ENCODE measurements around the gene CLCN1. TPM values are rescaled to one million over a fixed set of nuclear protein-coding genes. Genes with fewer than 3 reads are reported as not detected.

CLCN1 gene
- total and polyA plus RNA-seq, 2 of the 8 experiments (the other 6 are each of a cell fraction or from before 2014, with no cell fraction given): 0.36 to 0.41 TPM

DNA sequence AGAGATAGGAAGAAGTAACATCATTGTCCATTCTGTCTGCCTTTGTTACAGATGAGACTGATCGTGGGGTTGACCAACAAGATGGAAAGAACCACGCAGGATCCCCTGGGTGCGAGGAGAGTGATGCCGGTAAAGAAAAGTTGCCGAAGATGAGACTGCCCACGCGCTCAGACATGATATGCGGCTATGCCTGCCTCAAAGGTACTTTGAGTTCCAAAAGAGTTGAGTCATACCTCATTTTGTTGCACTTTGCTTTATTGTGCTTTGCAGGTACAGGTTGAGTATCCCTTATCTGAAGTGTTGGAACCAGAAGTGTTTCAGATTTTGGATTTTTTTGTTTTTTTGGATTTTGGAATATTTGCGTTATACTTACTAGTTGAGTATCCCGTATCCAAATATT, 12.2 kb upstream of the CLCN1 start:
- Histone ChIP-seq H3K27me3 (replicated peaks in 1 of 4; ENCODE audit: control insufficient read depth in 3 of 4, extremely low read depth in 1 of 4, insufficient read depth in 3 of 4, low read length in 3 of 4) (no peaks in the 10 kb centered on the region), H2BK12ac (ENCODE audit: low read depth, low read length) (no peak overlapping the region), H3K79me1 (ENCODE audit: low read depth, low read length) (no peaks in the 10 kb centered on the region; the same call in 1 of the 2 replicates), H2AFZ (ENCODE audit: low read length) (no peak overlapping the region), H4K20me1 (replicated peaks in 1 of 2; ENCODE audit: control insufficient read depth in 1 of 2, insufficient read depth in 2 of 2, low read length in 2 of 2) (peaks cover 6% of the 10 kb centered on the region in 2 experiments), H2AK5ac (ENCODE audit: low read depth, low read length) (no peak overlapping the region), H3K56ac (replicated peaks; ENCODE audit: insufficient read length, low read depth, low read length) (no peak overlapping the region), H3K4me2 (ENCODE audit: insufficient read depth in 1 of 2, low read depth in 2 of 2, low read length in 2 of 2) (no peak overlapping the region), H3K23me2 (ENCODE audit: low read depth, low read length) (no peaks in the 10 kb centered on the region), H3K4me1 (replicated peaks in 1 of 4; ENCODE audit: control insufficient read depth in 3 of 4, insufficient read depth in 4 of 4, low read length in 3 of 4) (no peaks in the 10 kb centered on the region), H3K9me3 (ENCODE audit: insufficient read depth in 2 of 2, low read depth in 1 of 2, low read length in 1 of 2) (no peaks in the 10 kb centered on the region), H3K36me3 (ENCODE audit: control insufficient read depth in 2 of 4, insufficient read depth in 4 of 4, low read length in 3 of 4) (peaks cover 49 to 87% (median 75%) of the 10 kb centered on the region in 4 experiments), H3K23ac (ENCODE audit: insufficient read length) (no peak overlapping the region), H3K4ac (replicated peaks; ENCODE audit: insufficient read length, low read depth, low read length) (no peak overlapping the region), H3K4me3 (ENCODE audit: extremely low read depth in 1 of 4, insufficient read depth in 2 of 4, low read depth in 3 of 4, low read length in 4 of 4) (no peak overlapping the region), H3K27ac (ENCODE audit: low read depth, low read length) (no peak overlapping the region), H4K8ac (ENCODE audit: extremely low read depth, insufficient read depth, low read length) (no peak overlapping the region), H4K91ac (replicated peaks; ENCODE audit: insufficient read length, low read length) (no peak overlapping the region), H2BK15ac (ENCODE audit: low read length) (no peak overlapping the region), H3K79me2 (ENCODE audit: control insufficient read depth in 1 of 2, insufficient read depth in 2 of 2, low read length in 2 of 2) (no peaks in the 10 kb centered on the region), H3K9ac (replicated peaks in 1 of 4; ENCODE audit: extremely low read depth in 1 of 4, low read depth in 3 of 4, low read length in 3 of 4) (no peak overlapping the region), H3K14ac (ENCODE audit: insufficient read length) (no peak overlapping the region), H4K5ac (ENCODE audit: insufficient read length, low read depth, low read length) (no peak overlapping the region), H2BK120ac (replicated peaks; ENCODE audit: low read depth, low read length) (no peak overlapping the region), H3K18ac (ENCODE audit: extremely low read depth, low read length) (no peak overlapping the region), H2BK5ac (ENCODE audit: low read depth, low read length) (no peak overlapping the region), H2BK20ac (ENCODE audit: low read length) (no peak overlapping the region)
- 94% methylated on average over 10 of the region's 10 CpGs; no CpG with 5 or more reads in 1 of the 2 experiments for whole genome bisulfite sequencing, 2 experiments (ENCODE audit: extremely low coverage in 1 of 2, insufficient coverage in 1 of 2, insufficient read length in 1 of 2, insufficient replicate concordance in 2 of 2, low coverage in 1 of 2, low lambda C conversion rate in 2 of 2, missing lambda C conversion rate in 1 of 2)
- DNase-seq (ENCODE audit: low read depth in 1 of 2, low spot score in 2 of 2) (no peak), FAIRE-seq (no peak)
- TF ChIP-seq CHD2 (IDR thresholded peaks at IDR 0.05; ENCODE audit: low read length) (no peak), SIX5 (IDR thresholded peaks at IDR 0.05; ENCODE audit: low read depth, low read length) (no peak), TAF1 (IDR thresholded peaks at IDR 0.05; ENCODE audit: low read depth, low read length) (no peak), JUN (IDR thresholded peaks at IDR 0.05; ENCODE audit: low read depth, low read length) (no peak)
- ChIA-PET CTCF (ENCODE audit: partially characterized antibody) (interaction anchor here (0.8 to 8.2 kb wide), 7 partner anchors 10 to 95 kb away, joined by 4 to 85 read pairs (median 14); partner anchors contain the start of gene CLCN1), POLR2A (ENCODE audit: partially characterized antibody) (interaction anchor here (2.3 kb wide), 1 partner anchor 12 kb away, joined by 7 read pairs; no protein-coding TSS in a partner anchor)
